Esophagus muscularis mucosa (tissue), 4 donors: ENCODE measurements around the gene SH3BP5. TPM values are rescaled to one million over a fixed set of nuclear protein-coding genes. Genes with fewer than 3 reads are reported as not detected.

Experiments used
- DNase-seq: peaks from one replicate; pipeline ENCODE4 v3.0.0-alpha.2; 2017; ENCODE audit errors: extremely low spot score
- H3K27ac ChIP-seq, 4 donors: fragments of 200-600 bp; sonication (generic); replicated peaks in 1 of 4; 1 replicate in 3 of 4; 2 replicates in 1 of 4; pipeline ENCODE4 v1.5.1; 2016 to 2019; ENCODE audit warnings: mild to moderate bottlenecking in 1 of 4
- H3K27me3 ChIP-seq, 4 donors: fragments of 200-600 bp; sonication (generic); one replicate each; pipeline versions ENCODE4 v1.5.1 to v1.6.0; 2016 to 2019
- H3K36me3 ChIP-seq, 4 donors: fragments of 200-600 bp; sonication (generic); one replicate each; pipeline ENCODE4 v1.5.1; 2016 to 2019
- H3K4me1 ChIP-seq, 4 donors: fragments of 200-600 bp; sonication (generic); one replicate each; pipeline ENCODE4 v1.5.1; 2016 to 2019
- H3K4me3 ChIP-seq, 4 donors: fragments of 200-600 bp; sonication (generic); 1 replicate in 2 of 4; 2 replicates in 2 of 4; pipeline ENCODE4 v1.5.1; 2016 to 2019; ENCODE audit warnings: mild to moderate bottlenecking in 4 of 4, moderate library complexity in 1 of 4
- H3K9me3 ChIP-seq, 4 donors: fragments of 200-600 bp; sonication (generic); 1 replicate in 3 of 4; 2 replicates in 1 of 4; pipeline ENCODE4 v1.5.1; 2016 to 2019
- EP300 ChIP-seq: sonication (generic); formaldehyde crosslinking; IDR thresholded peaks from one replicate; pipeline ENCODE4 v1.6.1; 2017; ENCODE audit warnings: antibody characterized with exemption
- POLR2A ChIP-seq: fragments of 450-650 bp; IDR thresholded peaks from one replicate; pipeline ENCODE4 v1.6.1; 2017; ENCODE audit warnings: antibody characterized with exemption, moderate library complexity, mild to moderate bottlenecking, low read depth
- POLR2AphosphoS5 ChIP-seq, 2 donors: sonication (generic); formaldehyde crosslinking; IDR thresholded peaks; one replicate each; pipeline ENCODE4 v1.6.1; 2017; ENCODE audit warnings: antibody characterized with exemption in 2 of 2
- WGBS: methylation state at CpG from one replicate; pipeline ENCODE4 v1.1.5; 2018; 5-methylcytosine and 5-hydroxymethylcytosine counted together
- intact Hi-C: fragments of 100-400 bp; cut with DNase I; formaldehyde crosslinking; loops from one replicate; pipeline ENCODE4 v1.15.1; 2023
- total RNA-seq, 4 donors: library from RNA; depleted of rRNA; stranded (reverse); fragments of >200 nt; gene quantifications; one replicate each; pipeline versions ENCODE4 v1.1.0 to v1.2.1, GENCODE V29; 2016
- TF ChIP-seq, protein P1 (sequence below), 3 experiments: fragments of 200-600 bp in 2 of 3; fragments of 450-650 bp in 1 of 3; sonication (generic) in 2 of 3; IDR thresholded peaks; one replicate each; pipeline ENCODE4 v1.5.1; 2017 to 2019; ENCODE audit warnings: antibody characterized with exemption in 3 of 3, mild to moderate bottlenecking in 2 of 3, moderate library complexity in 1 of 3

Gene SH3BP5
- total RNA-seq, 4 donors from 2014 or later = 26.2 to 56.5 (median 38.2) TPM

DNA sequence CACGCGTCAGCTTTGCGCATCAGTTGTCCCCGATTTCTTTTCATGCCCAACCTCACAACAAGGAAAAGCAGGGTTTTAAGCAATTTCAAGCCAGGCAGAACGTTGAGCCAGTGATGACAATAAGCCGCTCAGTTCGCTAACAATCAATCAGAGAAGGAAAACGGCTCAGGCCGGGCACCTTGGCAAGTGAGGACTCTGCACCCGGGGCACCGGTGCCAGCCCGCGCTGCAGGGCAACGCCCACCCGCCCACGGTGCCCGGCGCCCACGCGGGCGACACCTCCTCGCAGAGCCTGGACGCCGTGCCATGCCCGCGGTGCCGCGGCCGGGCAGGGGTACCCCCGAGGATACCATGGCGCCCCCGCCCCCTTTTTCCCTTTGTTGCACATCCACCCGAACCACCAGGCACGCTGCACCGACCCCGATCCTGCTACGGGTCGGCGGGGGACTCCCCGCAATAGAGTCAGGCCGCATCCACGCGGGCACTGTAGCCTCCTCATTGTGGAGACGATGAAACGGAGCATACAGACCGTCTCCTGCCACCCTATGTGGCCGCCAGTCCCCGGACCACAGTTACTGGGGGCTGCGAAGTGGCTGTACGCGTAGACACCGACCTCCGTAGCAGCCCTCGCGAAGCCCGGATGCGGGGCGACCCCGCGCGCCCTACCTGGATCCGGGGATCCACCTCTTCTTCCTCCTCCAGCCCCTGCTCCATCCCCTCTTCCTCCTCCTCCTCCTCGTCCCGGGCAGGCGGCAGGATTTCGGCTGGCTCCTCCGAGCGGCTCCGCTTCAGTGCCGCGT, 581 bp downstream of the SH3BP5 start:
- H3K4me1 ChIP-seq = peaks cover 24 to 56% (median 55%) of the 10 kb centered on the region in 4 donors
- intact Hi-C loops = loop anchor here (5.0 kb wide), 2 partner anchors 45 to 65 kb away; no protein-coding TSS in a partner anchor
- whole genome bisulfite sequencing = 5% methylated on average over 7 of the region's 71 CpGs

DNA sequence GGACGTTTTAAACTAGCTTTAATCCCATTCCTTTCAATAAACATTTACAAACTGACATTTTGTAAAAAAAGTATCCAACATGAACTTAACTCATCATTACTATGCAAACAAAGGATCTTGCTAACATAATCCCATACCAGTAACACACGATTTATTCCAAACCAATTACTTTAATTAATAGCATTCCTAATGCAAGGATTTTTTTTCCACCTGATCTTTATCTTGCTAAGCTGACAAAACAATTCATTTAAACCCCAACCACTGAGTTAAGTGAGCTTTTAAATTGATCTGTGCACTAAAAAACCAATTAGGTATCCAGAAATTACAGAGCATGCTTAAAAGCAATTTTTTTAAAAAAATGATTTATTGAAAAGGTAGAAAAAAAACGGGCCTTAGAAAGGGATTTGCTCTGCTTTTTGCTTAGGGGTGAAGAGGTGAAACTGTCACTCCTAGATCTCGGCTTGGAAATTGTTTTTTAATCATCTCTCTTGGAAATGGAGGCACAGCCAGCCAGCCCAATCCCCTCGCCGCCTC, 1.2 kb downstream of the SH3BP5 start:
- Histone ChIP-seq H3K9me3 (no peaks in the 10 kb centered on the region), H3K4me1 (peaks cover 30 to 63% (median 60%) of the 10 kb centered on the region in 4 donors), H3K36me3 (no peaks in the 10 kb centered on the region), H3K27ac (peak overlapping the region; percentile 78 to 87 (median 82)), H3K27me3 (no peaks in the 10 kb centered on the region), H3K4me3 (peak overlapping the region; percentile 65 to 94 (median 76))
- 28% methylated on average over 6 of the region's 6 CpGs for WGBS
- DNase-seq = no peak
- intact Hi-C loops = loop anchor here (5.0 kb wide), 2 partner anchors 46 to 64 kb away; no protein-coding TSS in a partner anchor
- TF ChIP-seq EP300 (no peak), POLR2A (no peak), POLR2AphosphoS5 (IDR thresholded peaks at IDR 0.05) (no peak)
- TF ChIP-seq, protein P1, sequence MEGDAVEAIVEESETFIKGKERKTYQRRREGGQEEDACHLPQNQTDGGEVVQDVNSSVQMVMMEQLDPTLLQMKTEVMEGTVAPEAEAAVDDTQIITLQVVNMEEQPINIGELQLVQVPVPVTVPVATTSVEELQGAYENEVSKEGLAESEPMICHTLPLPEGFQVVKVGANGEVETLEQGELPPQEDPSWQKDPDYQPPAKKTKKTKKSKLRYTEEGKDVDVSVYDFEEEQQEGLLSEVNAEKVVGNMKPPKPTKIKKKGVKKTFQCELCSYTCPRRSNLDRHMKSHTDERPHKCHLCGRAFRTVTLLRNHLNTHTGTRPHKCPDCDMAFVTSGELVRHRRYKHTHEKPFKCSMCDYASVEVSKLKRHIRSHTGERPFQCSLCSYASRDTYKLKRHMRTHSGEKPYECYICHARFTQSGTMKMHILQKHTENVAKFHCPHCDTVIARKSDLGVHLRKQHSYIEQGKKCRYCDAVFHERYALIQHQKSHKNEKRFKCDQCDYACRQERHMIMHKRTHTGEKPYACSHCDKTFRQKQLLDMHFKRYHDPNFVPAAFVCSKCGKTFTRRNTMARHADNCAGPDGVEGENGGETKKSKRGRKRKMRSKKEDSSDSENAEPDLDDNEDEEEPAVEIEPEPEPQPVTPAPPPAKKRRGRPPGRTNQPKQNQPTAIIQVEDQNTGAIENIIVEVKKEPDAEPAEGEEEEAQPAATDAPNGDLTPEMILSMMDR (IDR thresholded peaks at IDR 0.05) = no peak

More for the DNA sequence above, 581 bp downstream of the SH3BP5 start:
- no peak for DNase-seq
- H3K36me3 ChIP-seq = no peaks in the 10 kb centered on the region
- H3K27ac ChIP-seq = peak overlapping the region; percentile 78 to 87 (median 82)
- H3K4me3 ChIP-seq = peak overlapping the region; percentile 65 to 94 (median 76)
- no peaks in the 10 kb centered on the region for H3K9me3 ChIP-seq
- no peaks in the 10 kb centered on the region for H3K27me3 ChIP-seq
- TF ChIP-seq EP300 (no peak), POLR2A (peak; percentile 7), POLR2AphosphoS5 (IDR thresholded peaks at IDR 0.05) (peak; percentile 22 to 66)
- TF ChIP-seq, protein P1 (IDR thresholded peaks at IDR 0.05) = no peak

DNA sequence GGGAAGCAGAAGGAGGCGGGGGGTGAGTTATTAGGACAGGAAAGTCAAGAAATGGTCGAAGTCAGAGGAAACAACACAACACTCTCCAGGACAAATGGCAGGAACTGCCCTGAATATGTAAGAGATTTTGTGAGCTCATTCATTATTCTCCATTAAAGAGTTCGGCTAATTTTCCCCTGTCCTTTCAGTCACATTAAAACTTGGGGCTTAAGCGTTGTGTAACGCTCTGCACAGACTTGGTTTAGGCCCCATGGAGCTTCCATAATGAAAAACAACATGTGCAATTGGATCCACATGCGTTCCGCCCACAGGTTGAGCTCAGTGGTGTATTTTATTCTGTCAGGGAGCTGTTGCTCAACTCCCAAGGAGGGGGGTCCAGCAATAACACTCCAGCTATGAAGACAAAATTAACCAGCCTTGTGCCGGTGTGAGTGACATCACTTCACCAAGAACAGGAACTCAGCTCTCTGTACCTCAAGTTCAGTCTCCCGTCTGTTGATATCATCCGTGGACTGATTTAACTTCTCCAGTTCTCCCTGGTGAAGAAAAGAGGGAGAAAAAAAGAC, 2.3 kb downstream of the SH3BP5 start:
- TF ChIP-seq EP300 (no peak), POLR2A (no peak), POLR2AphosphoS5 (IDR thresholded peaks at IDR 0.05) (peak; percentile 61 to 62)
- TF ChIP-seq, protein P1 (IDR thresholded peaks at IDR 0.05) = no peak
- peak overlapping the region; percentile 78 to 87 (median 82) for H3K27ac ChIP-seq
- H3K4me3 ChIP-seq = peak overlapping the region; percentile 65 to 94 (median 76)
- 74% methylated on average over 10 of the region's 10 CpGs for WGBS
- no peaks in the 10 kb centered on the region for H3K9me3 ChIP-seq
- intact Hi-C loops = loop anchor here (5.0 kb wide), 2 partner anchors 47 to 63 kb away; no protein-coding TSS in a partner anchor
- no peaks in the 10 kb centered on the region for H3K27me3 ChIP-seq
- DNase-seq = no peak
- no peaks in the 10 kb centered on the region for H3K36me3 ChIP-seq
- H3K4me1 ChIP-seq = peaks cover 40 to 73% (median 70%) of the 10 kb centered on the region in 4 donors

DNA sequence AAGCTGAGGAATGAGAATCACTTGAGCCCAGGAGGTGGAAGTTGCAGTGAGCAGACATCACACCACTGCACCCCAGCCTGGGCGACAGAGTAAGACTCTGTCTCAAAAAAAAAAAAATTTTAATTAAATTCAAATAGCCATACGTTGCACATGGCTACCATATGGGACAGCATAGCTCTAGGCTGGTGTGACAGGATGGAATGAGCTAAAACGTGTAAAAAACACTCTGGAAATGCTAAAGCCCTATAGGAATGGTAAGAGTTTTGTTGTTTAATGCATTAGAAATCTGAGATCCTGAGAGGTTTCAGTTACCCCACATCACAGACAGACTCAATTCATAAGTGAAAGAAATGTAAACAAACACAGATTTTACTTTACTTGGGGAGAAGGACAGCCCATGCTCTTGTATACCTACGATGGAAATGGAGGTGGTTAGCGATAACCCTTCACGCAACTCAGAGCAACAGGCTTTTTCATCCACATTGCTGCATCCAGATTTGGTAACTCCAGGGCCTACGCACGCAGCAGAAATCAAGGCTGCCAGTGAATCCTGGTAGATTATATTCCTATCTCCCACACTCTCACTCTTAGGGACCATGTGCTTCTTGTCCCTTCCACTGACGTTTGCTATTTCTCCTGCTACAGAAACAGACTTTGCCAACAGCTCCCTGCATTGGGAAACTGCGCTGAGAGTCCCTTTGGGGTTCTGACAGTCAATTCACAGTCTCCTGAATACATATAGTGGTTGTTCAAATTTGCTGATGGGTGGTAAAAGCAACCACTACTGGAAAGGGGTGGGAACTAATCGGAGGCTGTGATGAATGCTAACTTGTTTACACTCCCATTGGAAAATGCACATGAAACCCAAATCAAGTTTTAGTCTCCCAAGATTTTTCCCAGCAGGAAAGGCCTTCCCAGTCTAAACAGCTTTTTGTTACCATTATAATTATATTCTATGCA, 3.1 kb downstream of the SH3BP5 start:
- TF ChIP-seq POLR2AphosphoS5 (IDR thresholded peaks at IDR 0.05) (peak in 1 of 2 donors; percentile 24), EP300 (no peak)
- intact Hi-C loops = loop anchor here (5.0 kb wide), 2 partner anchors 48 to 62 kb away; no protein-coding TSS in a partner anchor
- no peak for DNase-seq
- no peaks in the 10 kb centered on the region for H3K9me3 ChIP-seq
- peak overlapping the region in 1 of 4 donors; percentile 65 for H3K4me3 ChIP-seq
- no peaks in the 10 kb centered on the region for H3K36me3 ChIP-seq
- H3K27ac ChIP-seq = peak overlapping the region; percentile 78 to 87 (median 82)
- WGBS = 79% methylated on average over 11 of the region's 11 CpGs
- H3K27me3 ChIP-seq = no peaks in the 10 kb centered on the region
- peaks cover 48 to 81% (median 78%) of the 10 kb centered on the region in 4 donors for H3K4me1 ChIP-seq
